ENCODE measurements around the gene MED12L. TPM values are rescaled to one million over a fixed set of nuclear protein-coding genes. Genes with fewer than 3 reads are reported as not detected.
"Not testable (repeated sequence)": the region's sequence is repeated elsewhere in the genome, so short reads cannot be mapped to it uniquely, and the experiment has no call there.

Gene MED12L
- total RNA-seq, 1 donor from 2014 or later: 1.3 TPM

DNA sequence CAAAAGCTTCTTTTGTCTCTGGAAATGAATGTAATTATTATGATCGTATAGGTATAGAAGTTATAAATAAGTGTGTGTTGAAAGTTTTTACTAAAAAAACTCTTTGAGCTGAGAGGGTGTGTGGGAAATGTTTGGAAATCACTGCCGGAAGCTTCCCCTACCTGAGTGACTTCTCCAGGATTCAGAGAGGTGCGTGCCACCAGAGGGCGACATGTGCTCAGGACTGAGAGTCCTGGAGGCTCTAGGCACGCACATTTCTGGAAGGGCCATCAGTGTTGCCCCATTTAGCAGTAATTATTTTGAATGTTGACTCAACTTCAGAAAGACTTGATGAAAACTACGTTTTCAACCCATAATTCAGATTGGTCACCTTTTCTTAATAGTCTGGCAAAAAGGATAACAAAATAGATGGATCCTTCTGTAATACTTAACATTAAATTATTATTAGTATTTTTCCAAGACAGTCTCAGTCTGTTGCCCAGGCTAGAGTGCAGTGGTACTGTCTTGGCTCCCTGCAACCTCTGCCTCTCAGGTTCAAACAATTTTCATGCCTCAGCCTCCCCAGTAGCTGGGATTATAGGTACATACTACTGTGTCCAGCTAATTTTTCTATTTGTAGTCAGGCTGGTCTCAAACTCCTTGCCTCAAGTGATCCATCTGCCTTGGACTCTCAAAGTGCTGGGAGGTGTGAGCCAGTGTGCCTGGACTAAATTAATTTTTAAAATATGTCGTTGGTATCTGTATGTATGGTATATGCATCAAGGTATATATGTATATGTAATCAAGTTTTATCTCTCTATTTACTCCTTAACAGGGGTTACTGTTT, 83.0 kb downstream of the MED12L start:
- DNase-seq (ENCODE audit: low read depth): no peak
- no peaks in the 10 kb centered on the region for H3K27me3 ChIP-seq (ENCODE audit: control insufficient read depth, insufficient read depth, low read length)
- H3K4me3 ChIP-seq (ENCODE audit: low read depth, low read length): no peak overlapping the region
- H3K36me3 ChIP-seq (ENCODE audit: control insufficient read depth, insufficient read depth, low read length): no peaks in the 10 kb centered on the region
- TF ChIP-seq, protein P1, sequence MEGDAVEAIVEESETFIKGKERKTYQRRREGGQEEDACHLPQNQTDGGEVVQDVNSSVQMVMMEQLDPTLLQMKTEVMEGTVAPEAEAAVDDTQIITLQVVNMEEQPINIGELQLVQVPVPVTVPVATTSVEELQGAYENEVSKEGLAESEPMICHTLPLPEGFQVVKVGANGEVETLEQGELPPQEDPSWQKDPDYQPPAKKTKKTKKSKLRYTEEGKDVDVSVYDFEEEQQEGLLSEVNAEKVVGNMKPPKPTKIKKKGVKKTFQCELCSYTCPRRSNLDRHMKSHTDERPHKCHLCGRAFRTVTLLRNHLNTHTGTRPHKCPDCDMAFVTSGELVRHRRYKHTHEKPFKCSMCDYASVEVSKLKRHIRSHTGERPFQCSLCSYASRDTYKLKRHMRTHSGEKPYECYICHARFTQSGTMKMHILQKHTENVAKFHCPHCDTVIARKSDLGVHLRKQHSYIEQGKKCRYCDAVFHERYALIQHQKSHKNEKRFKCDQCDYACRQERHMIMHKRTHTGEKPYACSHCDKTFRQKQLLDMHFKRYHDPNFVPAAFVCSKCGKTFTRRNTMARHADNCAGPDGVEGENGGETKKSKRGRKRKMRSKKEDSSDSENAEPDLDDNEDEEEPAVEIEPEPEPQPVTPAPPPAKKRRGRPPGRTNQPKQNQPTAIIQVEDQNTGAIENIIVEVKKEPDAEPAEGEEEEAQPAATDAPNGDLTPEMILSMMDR (IDR thresholded peaks at IDR 0.05; ENCODE audit: insufficient read depth, low read length, poor library complexity, severe bottlenecking): peak; percentile 88

DNA sequence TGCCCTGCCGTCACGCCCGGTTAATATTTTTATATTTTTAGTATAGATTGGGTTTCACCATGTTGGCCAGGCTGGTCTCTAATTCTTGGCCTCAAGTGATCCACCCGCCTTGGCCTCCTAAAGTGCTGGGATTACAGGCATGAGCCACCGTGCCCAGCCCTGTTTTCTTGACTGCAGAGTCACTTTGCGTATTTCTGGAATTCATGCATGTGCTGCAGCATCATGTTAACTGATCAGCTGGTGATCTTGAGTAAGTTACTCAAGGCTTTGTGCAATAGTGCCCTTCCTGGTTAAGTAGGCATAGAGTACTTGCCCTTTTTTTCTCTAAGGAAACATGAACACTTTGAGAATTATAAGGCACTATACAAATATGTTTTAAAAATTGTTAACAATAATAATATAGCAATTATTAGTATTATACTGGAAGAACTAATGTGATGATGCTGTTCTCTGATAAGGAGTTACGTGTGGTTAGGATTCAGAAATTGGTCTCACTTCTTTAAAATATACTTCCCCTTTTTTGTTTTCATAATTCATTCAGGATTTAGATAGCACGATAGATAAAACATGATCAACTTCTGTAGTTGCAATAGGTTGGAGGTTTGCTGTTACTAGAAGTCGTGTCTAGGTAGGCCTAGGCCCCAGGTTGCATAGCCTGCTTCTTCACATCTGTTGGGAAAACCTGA, 83.9 kb downstream of the MED12L start:
- no peaks in the 10 kb centered on the region for H3K27me3 ChIP-seq (ENCODE audit: control insufficient read depth, insufficient read depth, low read length)
- no peak overlapping the region for H3K4me3 ChIP-seq (ENCODE audit: low read depth, low read length)
- DNase-seq (ENCODE audit: low read depth): no peak
- no peaks in the 10 kb centered on the region for H3K36me3 ChIP-seq (ENCODE audit: control insufficient read depth, insufficient read depth, low read length)
- TF ChIP-seq, protein P1 (IDR thresholded peaks at IDR 0.05; ENCODE audit: insufficient read depth, low read length, poor library complexity, severe bottlenecking): no peak

DNA sequence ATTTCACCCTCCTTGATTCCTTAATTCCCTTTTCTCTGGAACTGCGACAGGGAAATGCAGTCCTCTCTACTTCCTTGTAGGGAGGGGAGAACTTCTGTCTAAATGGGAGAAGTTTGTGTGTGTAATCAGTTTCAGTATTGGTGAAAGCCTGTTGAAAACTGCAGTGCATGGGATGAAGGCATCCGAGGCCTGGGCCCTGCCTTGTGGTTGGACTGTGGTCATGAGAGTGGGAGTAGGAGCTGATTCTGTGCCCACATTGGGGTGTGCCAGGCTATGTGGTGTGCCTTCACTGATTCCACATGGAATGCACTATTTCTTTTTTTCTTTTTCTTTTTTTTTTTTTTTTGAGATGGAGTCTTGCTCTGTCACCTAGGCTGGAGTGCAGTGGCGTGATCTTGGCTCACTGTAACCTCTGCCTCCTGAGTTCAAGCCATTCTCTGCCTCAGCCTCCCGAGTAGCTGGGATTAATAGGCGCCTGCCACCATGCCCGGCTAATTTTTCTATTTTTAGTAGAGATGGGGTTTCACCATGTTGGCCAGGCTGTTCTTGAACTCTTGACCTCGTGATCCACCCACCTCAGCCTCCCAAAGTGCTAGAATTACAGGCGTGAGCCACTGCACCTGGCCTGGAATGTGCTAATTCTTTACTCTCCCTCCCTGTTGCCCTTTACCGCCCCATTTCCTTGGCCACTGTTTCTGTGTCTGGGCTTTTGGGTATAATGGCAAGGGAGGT, 84.7 kb downstream of the MED12L start:
- not testable (repeated sequence) for DNase-seq (ENCODE audit: low read depth); H3K27me3 ChIP-seq (ENCODE audit: control insufficient read depth, insufficient read depth, low read length); H3K4me3 ChIP-seq (ENCODE audit: low read depth, low read length); H3K36me3 ChIP-seq (ENCODE audit: control insufficient read depth, insufficient read depth, low read length)

DNA sequence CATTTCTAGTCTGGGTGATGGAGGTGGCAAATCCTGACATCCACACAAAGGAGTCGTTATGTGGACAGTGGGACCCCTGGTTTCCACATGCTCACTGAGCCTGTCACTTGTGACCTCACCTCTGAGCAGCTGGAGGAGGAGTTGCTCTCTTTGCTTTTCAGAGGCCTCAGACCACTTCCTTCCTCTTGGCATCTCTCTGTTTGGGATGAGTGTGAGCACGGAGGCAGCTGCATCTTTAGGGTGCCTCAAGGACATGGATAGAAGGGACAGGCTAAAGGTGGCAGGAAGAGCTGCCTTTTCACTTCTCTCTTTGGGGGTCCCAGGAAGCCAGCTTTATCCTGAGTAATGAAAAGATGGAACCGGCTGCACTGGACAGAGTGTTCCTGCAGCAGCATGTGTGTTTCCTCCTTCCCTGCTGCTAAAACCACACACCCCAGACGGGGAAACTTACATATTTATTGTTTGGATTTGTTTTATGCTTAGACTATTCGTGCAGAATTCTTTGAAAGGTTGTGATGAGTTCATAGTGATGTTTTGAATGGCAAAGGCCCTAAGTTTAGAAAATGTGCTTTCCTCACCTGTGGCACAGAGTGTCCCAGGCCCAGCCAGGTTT, 85.8 kb downstream of the MED12L start:
- H3K27me3 ChIP-seq (ENCODE audit: control insufficient read depth, insufficient read depth, low read length): no peaks in the 10 kb centered on the region
- no peak for DNase-seq (ENCODE audit: low read depth)
- TF ChIP-seq, protein P1 (IDR thresholded peaks at IDR 0.05; ENCODE audit: insufficient read depth, low read length, poor library complexity, severe bottlenecking): no peak
- H3K36me3 ChIP-seq (ENCODE audit: control insufficient read depth, insufficient read depth, low read length): no peaks in the 10 kb centered on the region
- no peak overlapping the region for H3K4me3 ChIP-seq (ENCODE audit: low read depth, low read length)

DNA sequence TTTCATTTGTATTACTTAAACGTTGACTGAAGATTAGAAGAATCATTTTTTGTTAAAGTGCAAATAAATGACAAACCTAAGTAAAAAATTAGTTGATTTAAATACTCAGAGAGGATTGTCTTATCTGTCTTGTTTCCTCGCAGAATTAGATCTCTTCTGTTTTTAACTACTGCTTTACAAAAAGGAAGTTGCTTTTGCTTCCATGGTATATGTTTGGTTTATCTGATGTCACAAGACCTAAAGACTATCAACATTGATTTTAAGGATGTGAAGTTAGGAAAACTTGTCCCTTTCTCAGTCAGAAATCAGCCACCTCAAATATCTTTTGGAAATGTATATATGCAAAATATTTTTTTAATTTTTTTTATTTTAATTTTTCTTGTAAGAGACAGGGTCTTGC, 88.9 kb downstream of the MED12L start:
- Histone ChIP-seq H3K27me3 (ENCODE audit: control insufficient read depth, insufficient read depth, low read length) (no peaks in the 10 kb centered on the region), H3K36me3 (ENCODE audit: control insufficient read depth, insufficient read depth, low read length) (no peaks in the 10 kb centered on the region), H3K4me3 (ENCODE audit: low read depth, low read length) (no peak overlapping the region)
- TF ChIP-seq, protein P1 (IDR thresholded peaks at IDR 0.05; ENCODE audit: insufficient read depth, low read length, poor library complexity, severe bottlenecking): no peak
- DNase-seq (ENCODE audit: low read depth): no peak

DNA sequence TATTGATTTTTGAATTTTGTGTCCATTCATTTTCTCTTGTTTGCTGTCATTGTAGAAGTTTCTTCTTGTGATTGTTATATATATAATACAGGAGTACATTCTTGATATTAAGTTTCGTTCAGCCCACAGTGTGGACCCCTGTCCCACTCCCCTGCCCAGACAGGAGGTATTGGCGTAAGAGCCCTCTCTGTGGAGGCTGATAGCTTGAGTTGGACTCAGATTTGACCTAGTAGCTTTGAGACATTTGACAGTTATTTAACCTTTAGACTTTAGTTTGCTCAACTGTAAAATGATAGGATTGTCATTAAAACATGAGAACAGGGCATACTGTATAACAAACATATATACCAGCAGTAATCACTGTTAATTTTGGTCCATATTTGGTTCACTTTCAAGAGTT, 90.5 kb downstream of the MED12L start:
- no peak for DNase-seq (ENCODE audit: low read depth)
- no peaks in the 10 kb centered on the region for H3K27me3 ChIP-seq (ENCODE audit: control insufficient read depth, insufficient read depth, low read length)
- TF ChIP-seq, protein P1 (IDR thresholded peaks at IDR 0.05; ENCODE audit: insufficient read depth, low read length, poor library complexity, severe bottlenecking): no peak
- H3K4me3 ChIP-seq (ENCODE audit: low read depth, low read length): no peak overlapping the region
- no peaks in the 10 kb centered on the region for H3K36me3 ChIP-seq (ENCODE audit: control insufficient read depth, insufficient read depth, low read length)

Measured in kidney epithelial cell (primary cell).